HCT116 (cell line): ENCODE results near the gene RAB13. TPM values are rescaled to one million over a fixed set of nuclear protein-coding genes. Genes with fewer than 3 reads are reported as not detected.

Experiments
- ATAC-seq: fragments of 200-7000 bp; cut with Tn5 transposase; 2 replicates; pipeline ENCODE4 v1.9.1; 2020; ENCODE audit warnings: mild to moderate bottlenecking, moderate library complexity
- BruUV-seq: library from RNA; stranded (reverse); fragments of 400-500 nt; replicated peaks from 2 replicates; lab custom pipeline; 2021; lab: Mats Ljungman, UMichigan
- CTCF ChIA-PET: fragments of 300-600 bp; sonication (Branson Sonifier 250); formaldehyde crosslinking; loops from one replicate; lab custom pipeline; 2021; ENCODE audit warnings: antibody characterized with exemption; lab: Charles Lee
- POLR2A ChIA-PET: fragments of 300-600, 350-600 bp; sonication (Branson Sonifier 250); formaldehyde crosslinking; loops from one replicate; lab custom pipeline; 2021; ENCODE audit warnings: antibody characterized with exemption; lab: Charles Lee
- RAD21 ChIA-PET, 2 experiments: fragments of 300-600 bp; sonication (Branson Sonifier 250); formaldehyde crosslinking; loops; one replicate each; lab custom pipeline; 2023; ENCODE audit warnings: low total read pairs in 2 of 2; ENCODE audit not compliant: uncharacterized antibody in 2 of 2, unreplicated experiment in 2 of 2, low non-redundant PET in 1 of 2; lab: Charles Lee
- DNase-seq: peaks from one replicate; pipeline ENCODE4 v3.0.0-alpha.2; 2010; ENCODE audit warnings: low read depth, low spot score
- H2AFZ ChIP-seq: fragments of 200-600 bp; shearing (Covaris generic), sonication (generic); 2 replicates; pipeline ENCODE4 v1.6.1; 2017; ENCODE audit warnings: low read depth, mixed run types, mixed read lengths, antibody characterized with exemption, low read length; ENCODE audit not compliant: poor library complexity, severe bottlenecking
- H3K27ac ChIP-seq: 2 replicates; pipeline ENCODE4 v1.5.1; 2012; ENCODE audit warnings: low read depth, low read length
- H3K27me3 ChIP-seq: fragments of 200-600 bp; sonication (generic); 2 replicates; pipeline ENCODE4 v1.6.1; 2016; ENCODE audit warnings: mixed run types, low read length, mixed read lengths; ENCODE audit not compliant: insufficient read depth
- H3K36me3 ChIP-seq, 2 experiments: fragments of 200-500 bp in 1 of 2; fragments of 200-600 bp in 1 of 2; sonication (Bioruptor generic) in 1 of 2; sonication (generic) in 1 of 2; 2 replicates each; pipeline versions ENCODE4 v1.5.1 to v1.6.1; 2014 to 2016; ENCODE audit warnings: low read length in 2 of 2, inconsistent platforms in 1 of 2, mixed read lengths in 1 of 2, mixed run types in 1 of 2; ENCODE audit not compliant: insufficient read depth in 2 of 2, control insufficient read depth in 1 of 2
- H3K4me1 ChIP-seq, 2 experiments: fragments of 200-600 bp in 1 of 2; sonication (generic) in 1 of 2; 2 replicates each; pipeline versions ENCODE4 v1.5.1 to v1.6.1; 2012 to 2017; ENCODE audit warnings: low read length in 2 of 2, inconsistent platforms in 1 of 2, mild to moderate bottlenecking in 1 of 2, mixed read lengths in 1 of 2, mixed run types in 1 of 2, moderate library complexity in 1 of 2; ENCODE audit not compliant: insufficient read depth in 2 of 2, control insufficient read depth in 1 of 2
- H3K4me2 ChIP-seq: fragments of 200-600 bp; sonication (generic); 2 replicates; pipeline ENCODE4 v1.6.1; 2017; ENCODE audit warnings: mixed run types, low read length, mixed read lengths
- H3K4me3 ChIP-seq, 2 experiments: fragments of 200-600 bp in 1 of 2; sonication (generic) in 1 of 2; replicated peaks in 1 of 2; 2 replicates each; pipeline ENCODE4 v1.5.1; 2011 to 2016; ENCODE audit warnings: low read length in 2 of 2, control low read depth in 1 of 2, low read depth in 1 of 2, mild to moderate bottlenecking in 1 of 2, mixed read lengths in 1 of 2, mixed run types in 1 of 2
- H3K79me2 ChIP-seq: fragments of 200-600 bp; sonication (generic); 2 replicates; pipeline ENCODE4 v1.6.1; 2017; ENCODE audit warnings: mild to moderate bottlenecking, mixed run types, low read length, moderate library complexity, mixed read lengths; ENCODE audit not compliant: insufficient read depth
- H3K9ac ChIP-seq: fragments of 200-600 bp; sonication (generic); 2 replicates; pipeline ENCODE4 v1.6.1; 2016; ENCODE audit warnings: low read length, mixed read lengths
- H3K9me2 ChIP-seq: fragments of 200-600 bp; sonication (generic), shearing (Covaris generic); 2 replicates; pipeline ENCODE4 v1.6.1; 2017; ENCODE audit warnings: mixed run types, mild to moderate bottlenecking, moderate library complexity; ENCODE audit not compliant: insufficient read depth
- H3K9me3 ChIP-seq, 2 experiments: fragments of 200-500 bp in 1 of 2; fragments of 200-600 bp in 1 of 2; sonication (Bioruptor generic) in 1 of 2; sonication (generic) in 1 of 2; 2 replicates each; pipeline ENCODE4 v1.6.1; 2014 to 2017; ENCODE audit warnings: low read length in 2 of 2, mixed read lengths in 2 of 2, inconsistent platforms in 1 of 2, low read depth in 1 of 2, mild to moderate bottlenecking in 1 of 2, mixed run types in 1 of 2, moderate library complexity in 1 of 2; ENCODE audit not compliant: control insufficient read depth in 1 of 2, insufficient read depth in 1 of 2
- H4K20me1 ChIP-seq: fragments of 200-600 bp; sonication (generic), shearing (Covaris generic); 2 replicates; pipeline ENCODE4 v1.6.1; 2017; ENCODE audit warnings: mixed run types, mild to moderate bottlenecking, moderate library complexity; ENCODE audit not compliant: insufficient read depth
- ATF3 ChIP-seq: IDR thresholded peaks from 2 replicates; pipeline ENCODE4 v1.6.1; 2012
- CBX3 ChIP-seq: IDR thresholded peaks from 2 replicates; pipeline ENCODE4 v1.6.1; 2012; ENCODE audit warnings: low read depth
- CEBPB ChIP-seq: IDR thresholded peaks from 2 replicates; pipeline ENCODE4 v1.6.1; 2012; ENCODE audit warnings: low read depth
- EGR1 ChIP-seq: IDR thresholded peaks from 2 replicates; pipeline ENCODE4 v1.6.1; 2012; ENCODE audit warnings: low read depth
- ELF1 ChIP-seq: IDR thresholded peaks from 2 replicates; pipeline ENCODE4 v1.6.1; 2012; ENCODE audit warnings: low read depth, borderline replicate concordance
- EZH2 ChIP-seq: fragments of 200-600 bp; sonication (generic); IDR thresholded peaks from 2 replicates; pipeline ENCODE4 v1.6.1; 2017; ENCODE audit warnings: antibody characterized with exemption, mixed run types
- POLR2AphosphoS5 ChIP-seq: IDR thresholded peaks from 2 replicates; pipeline ENCODE4 v1.6.1; 2011; ENCODE audit warnings: mild to moderate bottlenecking, low read depth, low read length, moderate library complexity
- RAD21 ChIP-seq: IDR thresholded peaks from 2 replicates; pipeline ENCODE4 v1.6.1; 2012; ENCODE audit warnings: low read depth, mild to moderate bottlenecking
- REST ChIP-seq: IDR thresholded peaks from 2 replicates; pipeline ENCODE4 v1.6.1; 2012; ENCODE audit warnings: low read depth
- TCF7L2 ChIP-seq: IDR thresholded peaks from 2 replicates; pipeline ENCODE4 v1.7.0; 2011; ENCODE audit warnings: borderline replicate concordance, inconsistent platforms; ENCODE audit not compliant: insufficient read depth, insufficient read length; ENCODE audit errors: extremely low read depth
- ZFX ChIP-seq: fragments of 450-650 bp; IDR thresholded peaks from 2 replicates; pipeline ENCODE4 v1.6.1; 2017
- ZNF274 ChIP-seq: fragments of 200-500 bp; sonication (Bioruptor generic); IDR thresholded peaks from 2 replicates; pipeline ENCODE4 v1.6.1; 2014; ENCODE audit warnings: mild to moderate bottlenecking, low read depth, low read length, inconsistent platforms
- intact Hi-C: fragments of 100-400 bp; cut with micrococcal nuclease; formaldehyde crosslinking; loops from 2 replicates; pipeline ENCODE4 v1.10.0; 2022
- total RNA-seq: library from RNA; stranded (reverse); gene quantifications from one replicate; pipeline ENCODE4 v1.2.1, GENCODE V29; 2021; ENCODE audit not compliant: unreplicated experiment

The RAB13 gene
- total RNA-seq, 1 experiment from 2014 or later: 93.6 TPM

- ChIA-PET CTCF (interaction anchor here (1.0 to 2.3 kb wide), 4 partner anchors 9 to 30 kb away, joined by 3 to 15 read pairs (median 9); partner anchors contain the start of genes CREB3L4, DENND4B, RAB13 and RPS27), RAD21 (interaction anchor here in 1 of 2 experiments (1.0 kb wide), 1 partner anchor 13 kb away, joined by 3 read pairs; the partner anchor contains the start of gene SLC39A1), POLR2A (interaction anchor here (1.0 to 3.8 kb wide), 5 partner anchors 10 to 18 kb away, joined by 3 to 38 read pairs (median 19); partner anchors contain the start of genes CREB3L4, CRTC2, RAB13 and RPS27)
- 0 out of 2 replicates have a peak, but pooled peaks have one; percentile 1 for ATAC-seq
- no peaks in the 10 kb centered on the region for H3K27me3 ChIP-seq
- H3K79me2 ChIP-seq: peaks cover 20% of the 10 kb centered on the region
- H3K27ac ChIP-seq: peak overlapping the region; percentile 91
- no TSS peak for BruUV-seq
- TF ChIP-seq CBX3: no peak
- TF ChIP-seq ATF3: no peak
- no peak for TF ChIP-seq ZFX
- TF ChIP-seq POLR2AphosphoS5: no peak
- TF ChIP-seq TCF7L2: no peak
- TF ChIP-seq CEBPB: no peak
- no peak for TF ChIP-seq REST
- no peak for TF ChIP-seq EZH2
- no peak for TF ChIP-seq RAD21
- no peak for TF ChIP-seq ZNF274
- TF ChIP-seq EGR1: no peak
- TF ChIP-seq ELF1: no peak
- intact Hi-C loops: no loop called here
- H3K9me2 ChIP-seq: no peaks in the 10 kb centered on the region
- no peaks in the 10 kb centered on the region for H3K9me3 ChIP-seq
- H4K20me1 ChIP-seq: no peaks in the 10 kb centered on the region
- H3K9ac ChIP-seq: peak overlapping the region; percentile 97
- peaks cover 11 to 29% of the 10 kb centered on the region in 2 experiments; a peak in 3 of 4 replicates for H3K36me3 ChIP-seq
- peaks cover 0 to 14% of the 10 kb centered on the region in 2 experiments; a peak in 2 of 4 replicates for H3K4me1 ChIP-seq
- no peak overlapping the region for H2AFZ ChIP-seq
- DNase-seq: no peak
- H3K4me2 ChIP-seq: peak overlapping the region; percentile 99
- peak overlapping the region; percentile 81 to 100 for H3K4me3 ChIP-seq
These were observed 9.3 kb downstream of the RAB13 start for GRCh38 chr1:153976819-153977249.
